NT2/D1 (cell line): Measurements from ENCODE around the gene ELN.

Experiments used
- YY1 ChIP-seq: IDR thresholded peaks from 2 replicates; pipeline ENCODE4 v1.6.1; 2011; ENCODE audit not compliant: insufficient read length, insufficient read depth
- ZNF274 ChIP-seq: IDR thresholded peaks from 2 replicates; pipeline ENCODE4 v1.6.1; 2011; ENCODE audit warnings: mild to moderate bottlenecking, low read depth, low read length

DNA sequence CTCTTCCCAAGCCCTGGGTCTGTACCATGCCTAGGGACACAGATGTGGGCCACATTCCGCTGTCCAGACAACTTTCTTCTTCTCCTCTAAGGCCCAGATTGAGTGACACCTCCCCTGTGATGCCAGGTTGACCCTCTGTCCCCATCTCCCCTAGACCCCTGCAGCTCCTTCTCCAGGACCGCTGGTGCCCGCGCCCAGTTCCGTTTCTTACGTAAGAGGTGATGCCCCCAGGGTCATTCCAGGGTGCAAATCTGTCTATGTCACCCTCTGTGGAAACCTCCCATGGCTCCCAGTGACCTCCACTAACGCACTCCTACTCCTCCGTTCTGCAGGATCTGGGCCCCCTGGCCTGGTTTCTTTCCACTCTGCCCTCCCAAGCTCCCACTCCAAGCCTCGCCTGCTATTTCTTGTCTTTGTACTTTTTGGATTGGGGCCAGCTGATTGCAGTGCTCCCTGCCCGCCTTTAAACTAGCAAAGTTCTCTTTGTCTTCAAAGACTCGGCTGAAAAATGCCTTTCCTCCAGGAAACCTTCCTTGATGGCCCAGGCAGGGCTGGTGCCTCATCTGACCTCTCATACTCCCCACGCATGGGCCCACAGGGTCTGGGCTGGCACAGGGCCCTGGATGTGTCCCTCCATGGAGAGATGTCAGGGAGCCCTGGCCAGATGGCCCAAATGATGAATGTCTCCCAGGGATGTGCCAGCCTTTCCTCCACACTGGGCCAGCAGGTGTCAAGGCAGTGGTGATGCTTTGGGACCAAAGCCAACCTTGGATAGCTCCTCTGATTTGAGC lies 21.3 kb upstream of the ELN start:
- TF ChIP-seq YY1 (no peak), ZNF274 (no peak)
